Measurements from ENCODE around the gene PGBD1. TPM values are rescaled to one million over a fixed set of nuclear protein-coding genes. Genes with fewer than 3 reads are reported as not detected.

The PGBD1 gene
- 5.0 TPM for polyA plus RNA-seq
- long read RNA-seq, donor 1, result 0 reads
- long read RNA-seq, donor 2, partial matches to known transcripts, result 0 of 1 reads
- long read RNA-seq, donor 2, other reads (novel, unspliced or antisense), result 0 of 1 reads
- long read RNA-seq, donor 3, partial matches to known transcripts, result 0 of 1 reads
- long read RNA-seq, donor 3, other reads (novel, unspliced or antisense), result 0 of 1 reads
- long read RNA-seq, donor 4, result 0 reads
- long read RNA-seq, donor 5, result 0 reads
- long read RNA-seq, donor 6, result 0 reads
- long read RNA-seq, donor 7, result 0 reads
- long read RNA-seq, donor 8, result 0 reads
- long read RNA-seq, donor 9, partial matches to known transcripts, result 0 of 1 reads
- long read RNA-seq, donor 9, other reads (novel, unspliced or antisense), result 0 of 1 reads
- long read RNA-seq, donor 10, partial matches to known transcripts, result 0 of 1 reads
- long read RNA-seq, donor 10, other reads (novel, unspliced or antisense), result 0 of 1 reads
- long read RNA-seq, donor 11, result 0 reads

GRCh38 chr6:28281288-28282064 is at the start of gene PGBD1:
PGBD1 (plus strand) TSS chr6:28281572; CDS start chr6:28283814, 2,242 bp downstream.
- Histone ChIP-seq H3K9me3 (ENCODE audit: control insufficient read depth, low read depth, low read length) (no peaks in the 10 kb centered on the region), H3K4me3 (ENCODE audit: low read length) (peak within 1 kb of the TSS; percentile 52), H3K27me3 (ENCODE audit: control insufficient read depth, insufficient read depth, low read length) (no peaks in the 10 kb centered on the region), H3K36me3 (ENCODE audit: control insufficient read depth, insufficient read depth, low read length) (peaks cover 14% of the 10 kb centered on the region), H3K27ac (ENCODE audit: low read length) (no peak within 1 kb of the TSS), H3K4me1 (ENCODE audit: control insufficient read depth, insufficient read depth, low read length) (no peaks in the 10 kb centered on the region)
- peak; percentile 35 to 66 for DNase-seq
- WGBS (ENCODE audit: insufficient coverage, low lambda C conversion rate), result no CpG with 5 or more reads among the region's 50 CpGs

- no peaks in the 10 kb centered on the region for H3K27me3 ChIP-seq (ENCODE audit: control insufficient read depth, insufficient read depth, low read length)
- 100% methylated on average over 1 of the region's 11 CpGs for WGBS (ENCODE audit: insufficient coverage, low lambda C conversion rate)
- no peak overlapping the region for H3K4me3 ChIP-seq (ENCODE audit: low read length)
- no peaks in the 10 kb centered on the region for H3K4me1 ChIP-seq (ENCODE audit: control insufficient read depth, insufficient read depth, low read length)
- peaks cover 45% of the 10 kb centered on the region for H3K36me3 ChIP-seq (ENCODE audit: control insufficient read depth, insufficient read depth, low read length)
- H3K27ac ChIP-seq (ENCODE audit: low read length), result no peak overlapping the region
- H3K9me3 ChIP-seq (ENCODE audit: control insufficient read depth, low read depth, low read length), result no peaks in the 10 kb centered on the region
- no peak for DNase-seq
Measured at GRCh38 chr6:28232785-28233184, 48.6 kb upstream of the PGBD1 start.

GRCh38 chr6:28235912-28236452 is 45.4 kb upstream of the PGBD1 start:
- H3K36me3 ChIP-seq (ENCODE audit: control insufficient read depth, insufficient read depth, low read length), result peaks cover 23% of the 10 kb centered on the region
- H3K4me3 ChIP-seq (ENCODE audit: low read length), result no peak overlapping the region
- H3K9me3 ChIP-seq (ENCODE audit: control insufficient read depth, low read depth, low read length), result no peaks in the 10 kb centered on the region
- H3K27me3 ChIP-seq (ENCODE audit: control insufficient read depth, insufficient read depth, low read length), result no peaks in the 10 kb centered on the region
- DNase-seq, result no peak
- H3K4me1 ChIP-seq (ENCODE audit: control insufficient read depth, insufficient read depth, low read length), result no peaks in the 10 kb centered on the region
- no peak overlapping the region for H3K27ac ChIP-seq (ENCODE audit: low read length)
- WGBS (ENCODE audit: insufficient coverage, low lambda C conversion rate), result no CpG with 5 or more reads among the region's 3 CpGs

- Histone ChIP-seq H3K4me3 (ENCODE audit: low read length) (no peak overlapping the region), H3K9me3 (ENCODE audit: control insufficient read depth, low read depth, low read length) (no peaks in the 10 kb centered on the region), H3K27ac (ENCODE audit: low read length) (no peak overlapping the region), H3K27me3 (ENCODE audit: control insufficient read depth, insufficient read depth, low read length) (no peaks in the 10 kb centered on the region), H3K4me1 (ENCODE audit: control insufficient read depth, insufficient read depth, low read length) (no peaks in the 10 kb centered on the region), H3K36me3 (ENCODE audit: control insufficient read depth, insufficient read depth, low read length) (peaks cover 6% of the 10 kb centered on the region)
- WGBS (ENCODE audit: insufficient coverage, low lambda C conversion rate), result no CpG with 5 or more reads among the region's 1 CpG
- DNase-seq, result no peak
Measured at GRCh38 chr6:28239636-28240035, 41.7 kb upstream of the PGBD1 start.

GRCh38 chr6:28240471-28240870 is 40.9 kb upstream of the PGBD1 start:
- H3K4me3 ChIP-seq (ENCODE audit: low read length), result no peak overlapping the region
- no peak for DNase-seq
- peaks cover 14% of the 10 kb centered on the region for H3K36me3 ChIP-seq (ENCODE audit: control insufficient read depth, insufficient read depth, low read length)
- no peak overlapping the region for H3K27ac ChIP-seq (ENCODE audit: low read length)
- no peaks in the 10 kb centered on the region for H3K4me1 ChIP-seq (ENCODE audit: control insufficient read depth, insufficient read depth, low read length)
- no peaks in the 10 kb centered on the region for H3K9me3 ChIP-seq (ENCODE audit: control insufficient read depth, low read depth, low read length)
- no CpG with 5 or more reads among the region's 1 CpG for WGBS (ENCODE audit: insufficient coverage, low lambda C conversion rate)
- no peaks in the 10 kb centered on the region for H3K27me3 ChIP-seq (ENCODE audit: control insufficient read depth, insufficient read depth, low read length)

- Histone ChIP-seq H3K4me3 (ENCODE audit: low read length) (no peak overlapping the region), H3K4me1 (ENCODE audit: control insufficient read depth, insufficient read depth, low read length) (no peaks in the 10 kb centered on the region), H3K27ac (ENCODE audit: low read length) (no peak overlapping the region), H3K36me3 (ENCODE audit: control insufficient read depth, insufficient read depth, low read length) (peaks cover 39% of the 10 kb centered on the region), H3K9me3 (ENCODE audit: control insufficient read depth, low read depth, low read length) (no peaks in the 10 kb centered on the region), H3K27me3 (ENCODE audit: control insufficient read depth, insufficient read depth, low read length) (no peaks in the 10 kb centered on the region)
- WGBS (ENCODE audit: insufficient coverage, low lambda C conversion rate), result no CpG with 5 or more reads among the region's 3 CpGs
- DNase-seq, result no peak
Measured at GRCh38 chr6:28243946-28244345, 37.4 kb upstream of the PGBD1 start.

GRCh38 chr6:28245206-28245941 is 36.0 kb upstream of the PGBD1 start:
- DNase-seq, result no peak
- no CpG with 5 or more reads among the region's 6 CpGs for WGBS (ENCODE audit: insufficient coverage, low lambda C conversion rate)
- no peaks in the 10 kb centered on the region for H3K27me3 ChIP-seq (ENCODE audit: control insufficient read depth, insufficient read depth, low read length)
- peaks cover 41% of the 10 kb centered on the region for H3K36me3 ChIP-seq (ENCODE audit: control insufficient read depth, insufficient read depth, low read length)
- no peak overlapping the region for H3K27ac ChIP-seq (ENCODE audit: low read length)
- H3K4me1 ChIP-seq (ENCODE audit: control insufficient read depth, insufficient read depth, low read length), result no peaks in the 10 kb centered on the region
- no peak overlapping the region for H3K4me3 ChIP-seq (ENCODE audit: low read length)
- no peaks in the 10 kb centered on the region for H3K9me3 ChIP-seq (ENCODE audit: control insufficient read depth, low read depth, low read length)

GRCh38 chr6:28248916-28249315 is 32.5 kb upstream of the PGBD1 start:
- H3K27me3 ChIP-seq (ENCODE audit: control insufficient read depth, insufficient read depth, low read length), result peaks cover 2% of the 10 kb centered on the region
- DNase-seq, result no peak
- H3K9me3 ChIP-seq (ENCODE audit: control insufficient read depth, low read depth, low read length), result no peaks in the 10 kb centered on the region
- peaks cover 39% of the 10 kb centered on the region for H3K36me3 ChIP-seq (ENCODE audit: control insufficient read depth, insufficient read depth, low read length)
- no CpG with 5 or more reads among the region's 1 CpG for WGBS (ENCODE audit: insufficient coverage, low lambda C conversion rate)
- peaks cover 9% of the 10 kb centered on the region for H3K4me1 ChIP-seq (ENCODE audit: control insufficient read depth, insufficient read depth, low read length)
- no peak overlapping the region for H3K4me3 ChIP-seq (ENCODE audit: low read length)
- no peak overlapping the region for H3K27ac ChIP-seq (ENCODE audit: low read length)

- H3K27me3 ChIP-seq (ENCODE audit: control insufficient read depth, insufficient read depth, low read length), result peaks cover 9% of the 10 kb centered on the region
- peaks cover 9% of the 10 kb centered on the region for H3K4me1 ChIP-seq (ENCODE audit: control insufficient read depth, insufficient read depth, low read length)
- WGBS (ENCODE audit: insufficient coverage, low lambda C conversion rate), result no CpG with 5 or more reads among the region's 2 CpGs
- no peak for DNase-seq
- no peaks in the 10 kb centered on the region for H3K9me3 ChIP-seq (ENCODE audit: control insufficient read depth, low read depth, low read length)
- H3K36me3 ChIP-seq (ENCODE audit: control insufficient read depth, insufficient read depth, low read length), result peaks cover 25% of the 10 kb centered on the region
- peak overlapping the region; percentile 86 for H3K4me3 ChIP-seq (ENCODE audit: low read length)
- H3K27ac ChIP-seq (ENCODE audit: low read length), result no peak overlapping the region
Measured at GRCh38 chr6:28250747-28251146, 30.6 kb upstream of the PGBD1 start.

- DNase-seq, result no peak
- Histone ChIP-seq H3K36me3 (ENCODE audit: control insufficient read depth, insufficient read depth, low read length) (peaks cover 16% of the 10 kb centered on the region), H3K4me3 (ENCODE audit: low read length) (peak overlapping the region; percentile 86), H3K27ac (ENCODE audit: low read length) (peak overlapping the region; percentile 43), H3K4me1 (ENCODE audit: control insufficient read depth, insufficient read depth, low read length) (peaks cover 9% of the 10 kb centered on the region), H3K27me3 (ENCODE audit: control insufficient read depth, insufficient read depth, low read length) (peaks cover 11% of the 10 kb centered on the region), H3K9me3 (ENCODE audit: control insufficient read depth, low read depth, low read length) (no peaks in the 10 kb centered on the region)
- no CpG with 5 or more reads among the region's 25 CpGs for WGBS (ENCODE audit: insufficient coverage, low lambda C conversion rate)
Measured at GRCh38 chr6:28251661-28252008, 29.7 kb upstream of the PGBD1 start.
